ELF-1 (cell line): ENCODE measurements around the gene NUP42.
"Not testable (repeated sequence)": the region's sequence is repeated elsewhere in the genome, so short reads cannot be mapped to it uniquely, and the experiment has no call there.

Experiments used
- DNase-seq: peaks from one replicate; pipeline ENCODE4 v3.0.0-alpha.2; 2016; ENCODE audit warnings: low read depth, low spot score

NUP42 gene, protein sequence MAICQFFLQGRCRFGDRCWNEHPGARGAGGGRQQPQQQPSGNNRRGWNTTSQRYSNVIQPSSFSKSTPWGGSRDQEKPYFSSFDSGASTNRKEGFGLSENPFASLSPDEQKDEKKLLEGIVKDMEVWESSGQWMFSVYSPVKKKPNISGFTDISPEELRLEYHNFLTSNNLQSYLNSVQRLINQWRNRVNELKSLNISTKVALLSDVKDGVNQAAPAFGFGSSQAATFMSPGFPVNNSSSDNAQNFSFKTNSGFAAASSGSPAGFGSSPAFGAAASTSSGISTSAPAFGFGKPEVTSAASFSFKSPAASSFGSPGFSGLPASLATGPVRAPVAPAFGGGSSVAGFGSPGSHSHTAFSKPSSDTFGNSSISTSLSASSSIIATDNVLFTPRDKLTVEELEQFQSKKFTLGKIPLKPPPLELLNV

DNA sequence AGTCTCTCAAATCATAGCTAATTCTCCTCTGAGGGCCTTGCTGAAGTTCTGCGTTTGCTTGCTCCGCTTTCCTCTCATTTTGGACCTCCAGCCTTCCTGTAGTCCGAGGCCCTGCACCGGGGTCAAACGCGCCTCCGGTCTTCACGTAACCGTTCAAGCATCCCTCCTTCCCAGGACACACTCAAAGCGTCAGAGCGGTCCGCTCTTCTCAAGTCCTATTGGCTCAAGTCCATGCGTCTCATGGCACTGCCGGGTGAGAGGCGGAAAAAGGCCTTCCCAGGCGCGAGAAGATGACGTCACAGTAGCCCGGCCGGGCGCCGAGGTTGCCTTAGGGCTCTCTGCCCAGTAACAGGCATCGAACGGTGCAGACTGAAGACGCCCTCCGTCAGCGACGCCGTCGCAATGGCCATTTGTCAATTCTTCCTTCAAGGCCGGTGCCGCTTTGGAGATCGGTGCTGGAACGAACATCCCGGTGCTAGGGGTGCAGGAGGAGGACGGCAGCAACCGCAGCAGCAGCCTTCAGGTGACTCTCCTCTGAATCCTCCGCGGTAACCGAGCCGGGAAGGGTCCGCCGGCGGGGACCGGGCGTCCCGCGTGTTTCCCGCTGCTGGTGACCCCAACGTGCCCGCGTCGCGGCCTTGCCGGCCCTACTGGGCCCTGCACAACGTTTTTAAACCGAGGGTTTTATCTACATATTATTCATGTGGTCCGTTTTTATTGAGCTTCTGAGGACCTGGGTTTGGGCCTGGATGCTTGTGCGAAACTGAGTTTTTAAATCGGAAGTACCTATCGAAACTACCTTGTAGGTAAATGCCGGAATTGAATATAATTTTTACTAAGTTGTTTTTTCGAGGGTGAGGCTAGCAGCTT, at the start of gene NUP42:
NUP42 (plus strand) TSS at position 365 of the 870 bp plus-strand sequence; CDS start at position 403, 38 bp downstream.
- peak; percentile 100 for DNase-seq

DNA sequence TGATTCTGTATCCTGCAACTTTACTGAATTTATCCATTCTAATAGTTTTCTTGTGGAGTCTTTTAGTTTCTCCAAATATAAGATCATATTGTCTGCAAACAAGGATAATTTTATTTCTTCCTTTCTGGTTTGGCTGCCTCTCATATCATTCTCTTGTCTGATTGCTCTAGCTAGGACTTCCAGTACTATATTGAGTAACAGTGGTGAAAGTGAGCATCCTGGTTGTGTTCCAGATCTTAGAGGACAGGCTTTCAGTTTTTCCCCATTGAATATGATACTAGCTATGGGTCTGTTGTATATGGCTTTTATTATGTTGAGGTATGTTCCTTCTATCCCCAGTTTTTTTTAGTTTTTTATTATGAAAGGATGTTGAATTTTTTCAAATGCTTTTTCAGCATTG, 48.1 kb upstream of the NUP42 start:
- DNase-seq, result no peak

DNA sequence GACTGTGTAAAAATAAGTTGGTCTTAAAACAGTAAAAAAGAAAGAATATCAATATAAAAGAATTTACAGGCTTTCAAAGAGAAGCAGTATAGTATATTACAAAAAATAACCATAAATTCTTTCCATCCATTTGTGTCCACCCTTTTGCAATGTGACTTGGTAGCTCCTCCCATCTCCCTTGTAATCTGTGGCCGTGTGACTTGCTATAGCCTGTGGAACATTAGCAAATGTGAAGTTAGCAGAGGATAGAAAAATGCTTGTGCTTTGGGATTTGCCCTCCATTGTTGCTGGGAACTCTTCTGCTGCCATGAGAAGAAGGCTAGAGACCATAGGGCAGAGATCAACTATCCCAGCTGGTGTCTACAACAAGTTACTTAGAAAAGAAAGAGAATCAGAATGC, 46.1 kb upstream of the NUP42 start:
- DNase-seq, result no peak

- DNase-seq, result no peak
Observed at GRCh38 chr7:23136216-23136615, 45.6 kb upstream of the NUP42 start.

DNA sequence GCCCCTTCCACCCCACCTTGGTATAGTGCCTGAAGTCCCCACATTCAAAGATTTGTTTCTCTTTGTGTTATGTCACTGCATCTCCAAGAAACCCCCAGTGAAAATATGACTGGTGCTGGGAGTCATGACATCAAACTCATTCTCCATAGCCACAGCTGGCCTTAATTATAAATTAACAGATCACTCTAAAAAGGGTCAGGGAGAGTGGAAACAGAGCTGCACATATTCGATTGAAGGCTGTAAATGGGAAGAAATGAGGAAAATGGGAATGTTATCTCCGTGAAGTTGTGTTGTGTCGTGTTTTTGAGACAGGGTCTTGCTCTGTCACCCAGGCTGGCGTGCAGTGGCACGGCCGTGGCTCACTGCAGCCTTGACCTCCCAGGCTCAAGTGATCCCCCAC, 24.2 kb upstream of the NUP42 start:
- no peak for DNase-seq

- DNase-seq, result no peak
Observed at GRCh38 chr7:23158546-23158945, 23.3 kb upstream of the NUP42 start.

- DNase-seq, result no peak
Observed at GRCh38 chr7:23161482-23161881, 20.4 kb upstream of the NUP42 start.

DNA sequence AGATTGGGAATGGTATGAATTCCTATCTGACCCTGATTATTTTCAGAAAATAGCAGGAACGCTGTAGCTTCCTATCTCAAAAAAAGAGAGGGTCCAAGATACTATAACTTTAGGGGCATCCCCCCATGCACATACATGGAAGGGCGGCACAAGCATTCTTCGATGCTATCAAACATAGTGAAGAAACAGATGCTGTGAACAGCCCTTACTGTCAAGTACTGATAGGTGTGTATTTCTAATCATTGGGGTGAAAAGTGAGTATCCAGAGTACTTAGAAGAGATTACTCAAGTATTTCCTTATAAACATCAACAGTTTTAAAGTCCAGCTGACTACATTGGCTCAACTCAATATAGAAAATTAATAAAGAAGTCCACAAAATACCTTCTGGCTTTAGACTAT, 17.0 kb upstream of the NUP42 start:
- no peak for DNase-seq

GRCh38 chr7:23165316-23165715, 16.5 kb upstream of the NUP42 start:
- no peak for DNase-seq

- DNase-seq, result no peak
Observed at GRCh38 chr7:23167691-23168090, 14.2 kb upstream of the NUP42 start.

DNA sequence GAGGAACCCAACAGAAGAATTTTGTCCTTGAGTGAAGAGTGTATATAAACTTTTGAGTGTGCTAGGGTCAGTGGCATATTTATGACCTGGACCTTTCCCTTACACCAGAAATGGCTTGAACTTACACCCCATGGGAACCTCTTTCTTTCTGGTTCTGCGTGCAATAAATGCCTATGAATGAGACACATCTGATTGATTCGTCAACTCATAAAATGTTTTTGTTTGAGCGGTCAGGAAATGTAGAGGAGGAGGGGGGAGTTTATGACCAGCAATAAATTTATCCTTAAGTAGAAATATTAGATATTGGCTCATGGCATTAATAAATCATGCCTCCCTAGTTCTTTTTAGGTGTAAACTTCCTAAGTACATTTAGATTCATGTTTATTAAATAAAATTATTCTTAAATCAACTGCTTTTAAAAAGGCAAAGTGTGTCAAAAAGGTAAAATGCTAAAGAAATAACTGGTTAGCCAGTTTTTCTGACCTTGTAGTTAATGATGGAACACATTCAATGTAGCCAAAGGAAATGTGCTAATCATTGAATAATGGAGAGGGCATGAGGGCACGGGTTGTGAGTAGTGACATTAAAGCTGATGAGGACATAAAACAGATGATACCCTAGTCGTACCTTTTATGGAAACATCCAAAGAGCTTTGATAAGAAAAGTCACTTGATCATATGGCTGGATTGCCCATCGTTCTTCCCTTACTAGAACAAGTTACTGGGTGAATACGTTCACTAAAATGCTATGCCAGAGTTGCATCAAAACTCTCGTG, 13.6 kb upstream of the NUP42 start:
- no peak for DNase-seq

DNA sequence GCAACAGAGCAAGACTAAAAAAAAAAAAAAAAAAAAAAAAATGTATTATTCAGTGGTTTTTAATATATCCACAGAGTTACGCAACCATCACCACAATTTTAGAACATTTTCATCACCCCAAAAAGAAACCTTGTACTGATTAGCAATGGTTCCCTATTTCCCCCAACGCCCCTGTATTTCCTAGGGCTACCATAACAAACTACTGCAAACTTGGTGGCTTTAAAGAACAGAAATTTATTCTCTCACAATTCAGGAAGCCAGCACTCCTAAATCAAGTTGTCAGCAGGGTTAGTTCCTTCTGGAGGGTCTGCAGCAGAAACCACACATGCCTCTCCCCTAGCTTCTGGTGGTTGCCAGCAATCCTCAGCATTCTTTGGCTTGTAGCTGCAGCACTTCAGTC, 5.9 kb upstream of the NUP42 start:
- no peak for DNase-seq

DNA sequence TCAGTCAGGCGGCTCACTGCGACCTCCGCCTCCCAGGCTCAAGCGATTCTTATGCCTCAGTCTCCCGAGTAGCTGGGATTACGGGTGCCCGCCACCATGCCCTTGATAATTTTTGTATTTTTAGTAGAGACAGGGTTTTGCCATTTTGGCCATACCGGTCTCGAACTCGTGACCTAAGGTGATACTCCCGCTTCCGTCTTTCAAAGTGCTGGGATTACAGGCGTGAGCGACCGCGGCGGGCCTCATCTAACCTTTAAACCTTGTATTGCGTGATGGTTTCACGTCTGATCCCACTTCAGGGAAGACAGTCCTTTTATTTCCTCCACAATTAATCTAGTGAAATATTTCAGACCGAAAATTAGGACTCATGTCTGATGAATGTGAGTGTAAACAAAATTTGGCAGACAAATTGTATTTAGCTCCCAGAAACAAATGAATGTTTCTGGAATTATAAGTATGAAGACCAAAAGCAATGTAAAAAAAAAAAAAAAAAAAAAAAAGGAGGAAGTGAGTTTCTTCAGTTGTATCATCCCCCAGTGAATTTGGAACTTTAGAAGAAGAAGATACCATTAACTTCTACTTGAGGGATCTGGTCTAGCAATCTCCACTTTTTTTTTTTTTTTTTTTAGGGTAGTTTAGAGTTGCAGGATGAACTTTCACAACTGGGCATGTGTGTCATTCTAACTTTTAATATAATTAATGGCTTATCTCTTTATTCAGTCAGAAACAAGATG, 1.6 kb downstream of the NUP42 start:
- peak; percentile 21 for DNase-seq

GRCh38 chr7:23184291-23184690, 2.4 kb downstream of the NUP42 start:
- DNase-seq, result no peak

GRCh38 chr7:23184709-23185359, 3.0 kb downstream of the NUP42 start:
- DNase-seq, result no peak

GRCh38 chr7:23185980-23186379, 4.1 kb downstream of the NUP42 start:
- DNase-seq, result no peak

DNA sequence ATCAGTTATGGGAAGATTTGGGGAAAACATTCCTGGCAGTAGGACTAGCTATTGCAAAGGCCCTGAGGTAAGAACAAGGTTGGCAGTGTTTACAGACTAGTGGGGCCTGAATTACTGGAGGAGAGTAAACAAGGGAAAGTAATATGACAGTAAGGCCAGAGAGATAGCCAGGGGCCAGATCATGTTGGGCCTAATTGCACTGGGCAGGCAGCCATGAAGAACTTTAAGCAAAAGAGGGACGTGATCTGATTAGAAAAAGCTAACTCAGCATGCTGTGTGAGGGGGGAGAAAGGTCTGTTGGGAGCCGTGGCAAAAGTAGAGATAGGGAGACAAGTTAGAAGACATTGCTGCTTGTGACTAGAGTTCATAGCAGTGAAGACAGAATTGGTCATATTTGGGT, 9.2 kb downstream of the NUP42 start:
- peak; percentile 63 for DNase-seq

- not testable (repeated sequence) for DNase-seq
Observed at GRCh38 chr7:23193650-23194227, 11.9 kb downstream of the NUP42 start.

GRCh38 chr7:23196306-23196705, 14.5 kb downstream of the NUP42 start:
- no peak for DNase-seq

GRCh38 chr7:23197745-23198144, 15.9 kb downstream of the NUP42 start:
- not testable (repeated sequence) for DNase-seq
